Fibroblast of skin of scalp (primary cell): ENCODE data around the gene BAHCC1.

Experiments
- DNase-seq: peaks from one replicate; pipeline ENCODE4 v3.0.0-alpha.2; 2013

Gene BAHCC1

GRCh38 chr17:81367171-81367570 lies 28.1 kb upstream of the BAHCC1 start:
- no peak for DNase-seq

- DNase-seq, result no peak
Measured at GRCh38 chr17:81368161-81369022, 26.9 kb upstream of the BAHCC1 start.

- DNase-seq, result no peak
Measured at GRCh38 chr17:81370294-81370693, 25.0 kb upstream of the BAHCC1 start.

- DNase-seq, result peak; percentile 45
Measured at GRCh38 chr17:81371910-81372760, 23.1 kb upstream of the BAHCC1 start.

GRCh38 chr17:81373536-81374160 lies 21.6 kb upstream of the BAHCC1 start:
- no peak for DNase-seq

- DNase-seq, result no peak
Measured at GRCh38 chr17:81374890-81375289, 20.4 kb upstream of the BAHCC1 start.

- no peak for DNase-seq
Measured at GRCh38 chr17:81376946-81377714, 18.1 kb upstream of the BAHCC1 start.

GRCh38 chr17:81378941-81379511 lies 16.2 kb upstream of the BAHCC1 start:
- no peak for DNase-seq

- DNase-seq, result no peak
Measured at GRCh38 chr17:81379523-81379942, 15.7 kb upstream of the BAHCC1 start.

GRCh38 chr17:81380131-81380530 lies 15.1 kb upstream of the BAHCC1 start:
- no peak for DNase-seq

- DNase-seq, result no peak
Measured at GRCh38 chr17:81380666-81381518, 14.4 kb upstream of the BAHCC1 start.

GRCh38 chr17:81381632-81382577 lies 13.4 kb upstream of the BAHCC1 start:
- DNase-seq, result no peak

- DNase-seq, result no peak
Measured at GRCh38 chr17:81382851-81383250, 12.4 kb upstream of the BAHCC1 start.

GRCh38 chr17:81383504-81384421 lies 11.5 kb upstream of the BAHCC1 start:
- no peak for DNase-seq

- no peak for DNase-seq
Measured at GRCh38 chr17:81384929-81385319, 10.3 kb upstream of the BAHCC1 start.

GRCh38 chr17:81385320-81386111 lies 9.7 kb upstream of the BAHCC1 start:
- DNase-seq, result no peak

GRCh38 chr17:81386141-81386645 lies 9.1 kb upstream of the BAHCC1 start:
- no peak for DNase-seq
